ENCODE data around the gene NUDT12. TPM values are rescaled to one million over a fixed set of nuclear protein-coding genes. Genes with fewer than 3 reads are reported as not detected.

Gene NUDT12
- total RNA-seq, 1 donor from 2014 or later = 49.8 TPM

GRCh38 chr5:103560826-103561225, 1.8 kb downstream of the NUDT12 start:
- Mint-ChIP-seq H3K4me3 (peak overlapping the region; percentile 24), H3K9me3 (no peaks in the 10 kb centered on the region), H3K36me3 (peaks cover 9% of the 10 kb centered on the region), H3K27me3 (ENCODE audit: insufficient read depth, low read depth) (peaks cover 2% of the 10 kb centered on the region), H3K4me1 (peaks cover 24% of the 10 kb centered on the region), H3K27ac (no peak overlapping the region)
- Histone ChIP-seq H3K4me2 (peak overlapping the region; percentile 80), H3K36me3 (no peaks in the 10 kb centered on the region), H3K4me3 (no peak overlapping the region), H4K20me1 (ENCODE audit: low read depth) (no peaks in the 10 kb centered on the region), H3K9ac (no peak overlapping the region), H2AFZ (replicated peaks) (no peak overlapping the region), H3K4me1 (no peaks in the 10 kb centered on the region), H3K9me3 (ENCODE audit: low read depth) (no peaks in the 10 kb centered on the region), H3K27ac (no peak overlapping the region), H3K79me2 (ENCODE audit: low read depth) (peaks cover 15% of the 10 kb centered on the region), H3K27me3 (no peaks in the 10 kb centered on the region), H3F3A (ENCODE audit: low read depth) (peaks cover 5% of the 10 kb centered on the region)
- no peak for DNase-seq (ENCODE audit: low spot score)
- no peak for TF ChIP-seq EZH2phosphoT487 (IDR thresholded peaks at IDR 0.05)
- TF ChIP-seq EZH2 (IDR thresholded peaks at IDR 0.05) = no peak
- TF ChIP-seq, protein P1, sequence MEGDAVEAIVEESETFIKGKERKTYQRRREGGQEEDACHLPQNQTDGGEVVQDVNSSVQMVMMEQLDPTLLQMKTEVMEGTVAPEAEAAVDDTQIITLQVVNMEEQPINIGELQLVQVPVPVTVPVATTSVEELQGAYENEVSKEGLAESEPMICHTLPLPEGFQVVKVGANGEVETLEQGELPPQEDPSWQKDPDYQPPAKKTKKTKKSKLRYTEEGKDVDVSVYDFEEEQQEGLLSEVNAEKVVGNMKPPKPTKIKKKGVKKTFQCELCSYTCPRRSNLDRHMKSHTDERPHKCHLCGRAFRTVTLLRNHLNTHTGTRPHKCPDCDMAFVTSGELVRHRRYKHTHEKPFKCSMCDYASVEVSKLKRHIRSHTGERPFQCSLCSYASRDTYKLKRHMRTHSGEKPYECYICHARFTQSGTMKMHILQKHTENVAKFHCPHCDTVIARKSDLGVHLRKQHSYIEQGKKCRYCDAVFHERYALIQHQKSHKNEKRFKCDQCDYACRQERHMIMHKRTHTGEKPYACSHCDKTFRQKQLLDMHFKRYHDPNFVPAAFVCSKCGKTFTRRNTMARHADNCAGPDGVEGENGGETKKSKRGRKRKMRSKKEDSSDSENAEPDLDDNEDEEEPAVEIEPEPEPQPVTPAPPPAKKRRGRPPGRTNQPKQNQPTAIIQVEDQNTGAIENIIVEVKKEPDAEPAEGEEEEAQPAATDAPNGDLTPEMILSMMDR (IDR thresholded peaks at IDR 0.05) = no peak

DNA sequence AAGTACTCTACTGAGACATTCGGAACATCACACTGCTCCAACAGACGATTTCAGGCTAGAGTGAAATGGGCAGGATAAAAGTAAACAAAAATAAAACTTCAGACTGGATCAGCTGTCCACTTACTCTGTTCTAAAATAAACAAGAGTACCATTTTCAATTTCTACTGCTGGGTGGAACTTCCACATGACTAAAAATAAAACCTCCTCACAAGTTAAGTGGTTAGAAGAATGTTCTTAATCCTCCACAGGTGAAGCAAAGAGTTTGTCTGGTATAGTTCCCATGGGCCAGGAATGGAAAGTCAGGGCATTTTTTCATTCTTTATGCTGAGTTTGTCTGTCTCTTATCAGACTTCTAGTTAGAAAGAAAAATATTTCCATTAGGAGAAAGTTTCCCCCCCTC, 15.7 kb downstream of the NUDT12 start:
- Mint-ChIP-seq H3K36me3 (peaks cover 4% of the 10 kb centered on the region), H3K4me1 (no peaks in the 10 kb centered on the region), H3K27ac (no peak overlapping the region), H3K27me3 (ENCODE audit: insufficient read depth, low read depth) (no peaks in the 10 kb centered on the region), H3K4me3 (no peak overlapping the region), H3K9me3 (no peaks in the 10 kb centered on the region)
- Histone ChIP-seq H3K4me3 (no peak overlapping the region), H3F3A (ENCODE audit: low read depth) (no peaks in the 10 kb centered on the region), H3K27me3 (no peaks in the 10 kb centered on the region), H4K20me1 (ENCODE audit: low read depth) (no peaks in the 10 kb centered on the region), H2AFZ (replicated peaks) (no peak overlapping the region), H3K9me3 (ENCODE audit: low read depth) (no peaks in the 10 kb centered on the region), H3K9ac (no peak overlapping the region), H3K36me3 (peaks cover 12% of the 10 kb centered on the region), H3K4me1 (no peaks in the 10 kb centered on the region), H3K4me2 (no peak overlapping the region), H3K27ac (no peak overlapping the region), H3K79me2 (ENCODE audit: low read depth) (no peaks in the 10 kb centered on the region)
- TF ChIP-seq EZH2phosphoT487 (IDR thresholded peaks at IDR 0.05) (no peak), EZH2 (IDR thresholded peaks at IDR 0.05) (no peak)
- TF ChIP-seq, protein P1 (IDR thresholded peaks at IDR 0.05) = no peak
- DNase-seq (ENCODE audit: low spot score) = no peak

- H3K79me2 ChIP-seq (ENCODE audit: low read depth) = no peaks in the 10 kb centered on the region
- no peaks in the 10 kb centered on the region for H3K27me3 ChIP-seq
- H3K9me3 ChIP-seq (ENCODE audit: low read depth) = no peaks in the 10 kb centered on the region
- Mint-ChIP-seq H3K4me3 (no peak overlapping the region), H3K27ac (no peak overlapping the region), H3K9me3 (no peaks in the 10 kb centered on the region), H3K36me3 (no peaks in the 10 kb centered on the region), H3K27me3 (ENCODE audit: insufficient read depth, low read depth) (no peaks in the 10 kb centered on the region), H3K4me1 (no peaks in the 10 kb centered on the region)
- no peaks in the 10 kb centered on the region for H3F3A ChIP-seq (ENCODE audit: low read depth)
- H3K4me2 ChIP-seq = no peak overlapping the region
- H3K36me3 ChIP-seq = no peaks in the 10 kb centered on the region
- H3K4me1 ChIP-seq = no peaks in the 10 kb centered on the region
- H2AFZ ChIP-seq (replicated peaks) = no peak overlapping the region
- no peak for DNase-seq (ENCODE audit: low spot score)
- no peak overlapping the region for H3K4me3 ChIP-seq
- no peak overlapping the region for H3K9ac ChIP-seq
- no peaks in the 10 kb centered on the region for H4K20me1 ChIP-seq (ENCODE audit: low read depth)
- TF ChIP-seq EZH2 (IDR thresholded peaks at IDR 0.05) = no peak
- TF ChIP-seq EZH2phosphoT487 (IDR thresholded peaks at IDR 0.05) = no peak
- TF ChIP-seq, protein P1 (IDR thresholded peaks at IDR 0.05) = no peak
- no peak overlapping the region for H3K27ac ChIP-seq
Observed at GRCh38 chr5:103542441-103542840, 20.1 kb downstream of the NUDT12 start.
